Epithelial cell of umbilical artery (primary cell): ENCODE data around the gene BCOR. TPM values are rescaled to one million over a fixed set of nuclear protein-coding genes. Genes with fewer than 3 reads are reported as not detected.

Experiments used
- total RNA-seq: library from RNA; depleted of rRNA; stranded (reverse); fragments of >200 nt; gene quantifications from 2 replicates; pipeline ENCODE4 v1.2.3, GENCODE V29; 2014

Gene BCOR
- 4.9 and 8.2 TPM in 2 replicates for total RNA-seq

GRCh38 chrX:40097504-40098263, at the start of gene BCOR:
TSS of gene BCOR (minus strand) at chrX:40097958. CDS start at chrX:40077929, 20,029 bp downstream.

